ENCODE data around the gene ADGRD2.

Gene ADGRD2

GRCh38 chr9:124475158-124475867, 25.1 kb downstream of the ADGRD2 start:
- Histone ChIP-seq H3K9ac (ENCODE audit: low read length) (no peak overlapping the region), H3K27me3 (ENCODE audit: control insufficient read depth in 1 of 2, insufficient read depth in 2 of 2, low read length in 2 of 2) (peaks cover 9 to 49% of the 10 kb centered on the region in 2 donors), H3K4me3 (ENCODE audit: low read depth in 1 of 2, low read length in 2 of 2) (no peak overlapping the region), H3K27ac (ENCODE audit: low read depth, low read length) (no peak overlapping the region), H3K36me3 (ENCODE audit: insufficient read depth, low read length) (no peaks in the 10 kb centered on the region), H3K4me1 (ENCODE audit: insufficient read depth, low read length) (no peaks in the 10 kb centered on the region), H3K9me3 (ENCODE audit: low read length) (no peaks in the 10 kb centered on the region)

DNA sequence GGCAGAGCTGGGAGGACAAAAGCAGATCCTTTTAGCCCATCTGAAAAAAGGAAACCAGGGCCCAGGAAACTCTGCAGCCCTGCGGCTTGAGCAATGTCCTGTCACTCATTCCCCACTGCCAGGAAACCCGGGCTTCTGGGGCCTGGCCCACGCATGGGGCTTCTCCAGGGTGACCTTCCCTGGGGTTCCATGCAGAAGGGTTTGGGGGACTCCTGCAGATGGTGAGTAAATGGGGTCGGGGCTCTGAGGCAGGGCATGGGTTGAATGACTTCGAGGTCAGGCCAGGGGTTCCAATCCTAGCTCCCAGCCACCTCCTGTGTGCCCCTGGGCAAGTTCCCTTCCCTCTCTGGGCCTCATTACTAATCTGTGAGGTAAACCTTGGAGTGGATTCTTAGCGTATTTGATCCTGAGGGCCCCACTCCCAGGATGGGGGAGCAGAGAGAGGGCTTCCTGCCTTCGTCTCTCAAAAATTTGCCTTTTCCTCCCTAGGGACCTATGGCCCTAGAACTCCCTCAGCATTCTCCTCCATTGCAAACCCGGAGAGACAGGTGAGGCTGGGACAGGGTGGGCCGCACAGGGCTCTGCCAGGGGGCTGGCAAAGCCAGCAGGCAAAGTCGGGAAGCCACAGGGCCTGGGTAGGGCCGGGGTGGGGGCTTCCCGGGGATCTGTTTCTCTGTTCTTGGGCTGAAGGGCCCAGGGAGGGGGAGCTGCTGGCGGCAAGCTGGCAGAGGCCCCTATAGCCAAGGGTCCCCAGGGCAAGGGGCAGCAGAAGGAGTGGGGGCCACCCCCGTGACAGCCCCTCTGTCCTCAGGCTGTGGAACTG, 25.8 kb downstream of the ADGRD2 start:
- no peak overlapping the region for H3K27ac ChIP-seq (ENCODE audit: low read depth, low read length)
- no peaks in the 10 kb centered on the region for H3K36me3 ChIP-seq (ENCODE audit: insufficient read depth, low read length)
- H3K27me3 ChIP-seq (ENCODE audit: control insufficient read depth in 1 of 2, insufficient read depth in 2 of 2, low read length in 2 of 2), result peaks cover 9 to 53% of the 10 kb centered on the region in 2 donors
- no peaks in the 10 kb centered on the region for H3K4me1 ChIP-seq (ENCODE audit: insufficient read depth, low read length)
- H3K4me3 ChIP-seq (ENCODE audit: low read depth in 1 of 2, low read length in 2 of 2), result no peak overlapping the region
- H3K9ac ChIP-seq (ENCODE audit: low read length), result no peak overlapping the region
- H3K9me3 ChIP-seq (ENCODE audit: low read length), result no peaks in the 10 kb centered on the region

DNA sequence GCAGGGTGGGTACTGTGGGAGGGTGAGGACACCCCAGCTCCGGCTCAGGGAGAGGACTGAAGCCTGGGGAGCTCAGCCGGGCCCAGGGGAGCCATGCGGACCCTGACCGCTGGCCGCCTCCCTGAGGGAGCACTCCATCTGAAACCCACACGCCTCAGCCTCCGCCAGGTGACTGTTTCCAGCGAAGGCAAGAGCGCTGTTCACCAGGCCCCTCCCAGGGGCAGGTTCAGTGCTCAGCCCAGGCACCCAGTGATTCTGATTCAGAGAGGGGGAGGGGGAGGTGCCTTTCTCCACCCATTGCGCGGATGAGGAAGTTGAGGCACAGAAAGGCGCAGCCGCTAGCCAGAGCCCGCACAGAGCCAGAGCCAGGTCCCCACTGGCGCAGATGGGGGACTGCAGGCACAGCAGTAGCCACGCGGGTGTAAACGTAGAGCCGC, 27.0 kb downstream of the ADGRD2 start:
- H3K9ac ChIP-seq (ENCODE audit: low read length), result no peak overlapping the region
- H3K4me3 ChIP-seq (ENCODE audit: low read depth in 1 of 2, low read length in 2 of 2), result no peak overlapping the region
- no peaks in the 10 kb centered on the region for H3K36me3 ChIP-seq (ENCODE audit: insufficient read depth, low read length)
- H3K27me3 ChIP-seq (ENCODE audit: control insufficient read depth in 1 of 2, insufficient read depth in 2 of 2, low read length in 2 of 2), result peaks cover 9 to 53% of the 10 kb centered on the region in 2 donors
- H3K27ac ChIP-seq (ENCODE audit: low read depth, low read length), result no peak overlapping the region
- no peaks in the 10 kb centered on the region for H3K9me3 ChIP-seq (ENCODE audit: low read length)
- H3K4me1 ChIP-seq (ENCODE audit: insufficient read depth, low read length), result no peaks in the 10 kb centered on the region

- Histone ChIP-seq H3K27ac (ENCODE audit: low read depth, low read length) (no peak overlapping the region), H3K9ac (ENCODE audit: low read length) (no peak overlapping the region), H3K4me1 (ENCODE audit: insufficient read depth, low read length) (no peaks in the 10 kb centered on the region), H3K27me3 (ENCODE audit: control insufficient read depth in 1 of 2, insufficient read depth in 2 of 2, low read length in 2 of 2) (peaks cover 9 to 53% of the 10 kb centered on the region in 2 donors), H3K9me3 (ENCODE audit: low read length) (no peaks in the 10 kb centered on the region), H3K36me3 (ENCODE audit: insufficient read depth, low read length) (no peaks in the 10 kb centered on the region), H3K4me3 (ENCODE audit: low read depth in 1 of 2, low read length in 2 of 2) (no peak overlapping the region)
Measured at GRCh38 chr9:124477648-124478285, 27.5 kb downstream of the ADGRD2 start.

DNA sequence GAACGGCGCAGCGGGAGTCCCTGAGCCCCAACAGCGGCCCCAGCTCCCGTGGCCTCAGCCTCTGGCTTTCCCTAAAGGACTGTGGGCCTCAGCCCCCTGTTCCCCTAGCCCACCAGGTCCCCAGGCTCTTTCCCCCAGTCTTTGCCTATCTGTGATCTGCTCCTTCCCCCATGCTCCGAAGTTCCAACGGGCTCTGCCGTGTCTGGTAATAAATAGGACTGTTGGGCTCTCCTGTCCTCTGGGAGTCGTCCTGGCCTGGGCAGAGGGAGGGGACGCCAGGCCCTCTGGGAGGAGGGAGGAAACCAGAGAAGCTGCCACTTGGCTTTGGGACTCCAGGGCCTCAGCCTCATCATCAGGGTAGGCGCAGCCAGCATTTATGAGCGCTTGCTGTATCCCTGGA, 28.1 kb downstream of the ADGRD2 start:
- Histone ChIP-seq H3K4me3 (ENCODE audit: low read depth in 1 of 2, low read length in 2 of 2) (no peak overlapping the region), H3K4me1 (ENCODE audit: insufficient read depth, low read length) (no peaks in the 10 kb centered on the region), H3K9ac (ENCODE audit: low read length) (no peak overlapping the region), H3K27me3 (ENCODE audit: control insufficient read depth in 1 of 2, insufficient read depth in 2 of 2, low read length in 2 of 2) (peaks cover 9 to 53% of the 10 kb centered on the region in 2 donors), H3K27ac (ENCODE audit: low read depth, low read length) (no peak overlapping the region), H3K9me3 (ENCODE audit: low read length) (no peaks in the 10 kb centered on the region), H3K36me3 (ENCODE audit: insufficient read depth, low read length) (no peaks in the 10 kb centered on the region)

DNA sequence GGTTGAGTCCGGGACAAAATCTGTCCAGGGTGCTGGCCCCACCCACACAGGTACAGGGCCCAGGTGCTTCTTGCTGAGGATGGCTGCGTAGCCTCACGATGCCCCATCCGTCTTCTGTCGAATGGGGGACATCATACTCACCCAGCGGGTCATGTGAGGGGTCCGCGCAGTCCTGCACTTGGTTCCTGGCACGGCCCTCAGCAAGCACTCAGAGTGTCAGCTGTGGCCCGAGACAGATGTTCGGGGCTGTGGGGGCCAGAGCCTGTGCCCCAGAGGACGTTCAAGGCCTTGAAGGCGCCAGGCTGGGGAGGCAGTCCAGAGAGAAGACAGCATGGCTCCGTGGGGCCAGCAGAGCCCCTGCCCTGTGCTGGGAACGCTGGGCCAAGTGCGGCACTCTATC, 29.1 kb downstream of the ADGRD2 start:
- H3K4me3 ChIP-seq (ENCODE audit: low read depth in 1 of 2, low read length in 2 of 2), result no peak overlapping the region
- peaks cover 9 to 53% of the 10 kb centered on the region in 2 donors for H3K27me3 ChIP-seq (ENCODE audit: control insufficient read depth in 1 of 2, insufficient read depth in 2 of 2, low read length in 2 of 2)
- no peaks in the 10 kb centered on the region for H3K9me3 ChIP-seq (ENCODE audit: low read length)

GRCh38 chr9:124479947-124480620, 29.8 kb downstream of the ADGRD2 start:
- no peaks in the 10 kb centered on the region for H3K9me3 ChIP-seq (ENCODE audit: low read length)
- H3K36me3 ChIP-seq (ENCODE audit: insufficient read depth, low read length), result no peaks in the 10 kb centered on the region
- H3K4me1 ChIP-seq (ENCODE audit: insufficient read depth, low read length), result no peaks in the 10 kb centered on the region
- H3K4me3 ChIP-seq (ENCODE audit: low read depth in 1 of 2, low read length in 2 of 2), result no peak overlapping the region
- H3K27me3 ChIP-seq (ENCODE audit: control insufficient read depth in 1 of 2, insufficient read depth in 2 of 2, low read length in 2 of 2), result peaks cover 9 to 51% of the 10 kb centered on the region in 2 donors
- H3K9ac ChIP-seq (ENCODE audit: low read length), result no peak overlapping the region
- H3K27ac ChIP-seq (ENCODE audit: low read depth, low read length), result no peak overlapping the region

More for the DNA sequence above, 29.1 kb downstream of the ADGRD2 start:
- no peaks in the 10 kb centered on the region for H3K36me3 ChIP-seq (ENCODE audit: insufficient read depth, low read length)
- no peak overlapping the region for H3K9ac ChIP-seq (ENCODE audit: low read length)
- no peak overlapping the region for H3K27ac ChIP-seq (ENCODE audit: low read depth, low read length)
- no peaks in the 10 kb centered on the region for H3K4me1 ChIP-seq (ENCODE audit: insufficient read depth, low read length)

GRCh38 chr9:124480621-124480981, 30.4 kb downstream of the ADGRD2 start:
- Histone ChIP-seq H3K27me3 (ENCODE audit: control insufficient read depth in 1 of 2, insufficient read depth in 2 of 2, low read length in 2 of 2) (peaks cover 9 to 46% of the 10 kb centered on the region in 2 donors), H3K4me1 (ENCODE audit: insufficient read depth, low read length) (no peaks in the 10 kb centered on the region), H3K27ac (ENCODE audit: low read depth, low read length) (no peak overlapping the region)

GRCh38 chr9:124481115-124481514, 30.9 kb downstream of the ADGRD2 start:
- H3K9me3 ChIP-seq (ENCODE audit: low read length), result no peaks in the 10 kb centered on the region
- H3K27ac ChIP-seq (ENCODE audit: low read depth, low read length), result no peak overlapping the region
- H3K9ac ChIP-seq (ENCODE audit: low read length), result no peak overlapping the region
- peaks cover 9 to 41% of the 10 kb centered on the region in 2 donors for H3K27me3 ChIP-seq (ENCODE audit: control insufficient read depth in 1 of 2, insufficient read depth in 2 of 2, low read length in 2 of 2)
- H3K36me3 ChIP-seq (ENCODE audit: insufficient read depth, low read length), result no peaks in the 10 kb centered on the region
- H3K4me1 ChIP-seq (ENCODE audit: insufficient read depth, low read length), result no peaks in the 10 kb centered on the region
- no peak overlapping the region for H3K4me3 ChIP-seq (ENCODE audit: low read depth in 1 of 2, low read length in 2 of 2)

More at GRCh38 chr9:124480621-124480981, 30.4 kb downstream of the ADGRD2 start:
- H3K36me3 ChIP-seq (ENCODE audit: insufficient read depth, low read length), result no peaks in the 10 kb centered on the region
- H3K9me3 ChIP-seq (ENCODE audit: low read length), result no peaks in the 10 kb centered on the region
- H3K4me3 ChIP-seq (ENCODE audit: low read depth in 1 of 2, low read length in 2 of 2), result no peak overlapping the region
- H3K9ac ChIP-seq (ENCODE audit: low read length), result no peak overlapping the region

DNA sequence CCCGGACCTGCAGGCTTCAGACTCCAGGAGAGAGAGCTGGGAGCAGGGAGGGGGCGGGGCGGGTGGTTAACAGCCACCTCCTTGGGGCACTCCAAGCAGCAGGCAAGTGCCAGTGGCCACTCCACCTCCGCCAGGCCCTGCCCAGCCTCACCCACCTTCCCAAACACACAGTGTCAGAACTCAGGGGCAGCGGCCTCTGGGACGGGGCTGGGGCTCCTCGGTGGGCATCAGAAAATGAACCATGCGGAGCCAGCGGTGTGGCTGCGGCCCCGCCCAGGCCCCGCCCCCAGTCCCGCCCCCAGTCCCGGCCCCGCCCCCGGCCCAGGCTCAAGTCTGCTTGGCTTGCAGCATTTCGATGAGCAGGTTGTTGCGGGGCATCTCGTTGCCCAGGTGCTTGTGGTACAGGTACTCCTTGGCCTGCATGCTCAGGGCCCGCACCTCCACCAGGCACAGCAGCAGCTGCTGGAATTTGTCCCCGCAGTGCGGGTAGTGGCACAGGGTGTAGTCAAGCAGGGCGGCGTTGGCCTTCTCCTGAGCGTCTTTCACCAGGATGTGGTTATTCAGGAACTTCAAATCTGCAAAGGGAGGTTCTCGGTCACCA, 32.3 kb downstream of the ADGRD2 start:
- peaks cover 4 to 39% of the 10 kb centered on the region in 2 donors for H3K27me3 ChIP-seq (ENCODE audit: control insufficient read depth in 1 of 2, insufficient read depth in 2 of 2, low read length in 2 of 2)
- no peaks in the 10 kb centered on the region for H3K36me3 ChIP-seq (ENCODE audit: insufficient read depth, low read length)
- no peak overlapping the region for H3K4me3 ChIP-seq (ENCODE audit: low read depth in 1 of 2, low read length in 2 of 2)
- no peaks in the 10 kb centered on the region for H3K4me1 ChIP-seq (ENCODE audit: insufficient read depth, low read length)
- no peak overlapping the region for H3K27ac ChIP-seq (ENCODE audit: low read depth, low read length)
- H3K9me3 ChIP-seq (ENCODE audit: low read length), result no peaks in the 10 kb centered on the region
- no peak overlapping the region for H3K9ac ChIP-seq (ENCODE audit: low read length)

DNA sequence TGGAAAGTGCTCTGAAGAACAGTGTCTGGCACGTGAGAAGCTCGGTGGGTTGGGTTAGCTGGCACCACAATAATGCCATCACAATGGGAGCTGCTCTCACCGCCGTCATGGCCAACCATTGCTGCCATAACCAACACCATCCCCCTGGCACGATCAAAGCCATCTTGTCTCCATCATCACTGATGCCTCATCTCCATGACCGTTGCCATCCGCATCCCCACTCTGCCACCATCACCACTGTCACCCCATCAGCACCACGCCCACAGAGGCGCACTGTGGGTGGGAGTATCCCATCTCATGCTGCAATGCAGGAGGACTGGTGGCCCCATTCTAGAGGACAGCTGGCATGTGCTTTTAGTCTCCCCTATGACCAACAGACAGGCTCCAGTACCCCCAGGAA, 33.2 kb downstream of the ADGRD2 start:
- Histone ChIP-seq H3K4me1 (ENCODE audit: insufficient read depth, low read length) (no peaks in the 10 kb centered on the region), H3K36me3 (ENCODE audit: insufficient read depth, low read length) (no peaks in the 10 kb centered on the region), H3K27me3 (ENCODE audit: control insufficient read depth in 1 of 2, insufficient read depth in 2 of 2, low read length in 2 of 2) (peaks cover 4 to 31% of the 10 kb centered on the region in 2 donors), H3K27ac (ENCODE audit: low read depth, low read length) (no peak overlapping the region), H3K9ac (ENCODE audit: low read length) (no peak overlapping the region), H3K9me3 (ENCODE audit: low read length) (no peaks in the 10 kb centered on the region), H3K4me3 (ENCODE audit: low read depth in 1 of 2, low read length in 2 of 2) (no peak overlapping the region)

Data from muscle layer of colon (tissue), 2 donors.